Loucy (cell line): ENCODE measurements around the gene CCR7.
A peak's percentile ranks its signal among the peaks of the same experiment; 100 is the strongest.

Experiments used
- H2AFZ ChIP-seq: fragments of 200-600 bp; sonication (generic); 2 replicates; pipeline ENCODE4 v1.6.0; 2016; ENCODE audit warnings: antibody characterized with exemption, mild to moderate bottlenecking, low read length, moderate library complexity
- H3F3A ChIP-seq: fragments of 200-600 bp; 2 replicates; pipeline ENCODE4 v1.6.0; 2016; ENCODE audit warnings: antibody characterized with exemption, low read depth, mild to moderate bottlenecking
- H3K27me3 ChIP-seq: fragments of 200-600 bp; sonication (generic); 2 replicates; pipeline ENCODE4 v1.6.1; 2014; ENCODE audit warnings: low read length, mild to moderate bottlenecking; ENCODE audit not compliant: insufficient read depth, poor library complexity, severe bottlenecking
- H3K36me3 ChIP-seq: fragments of 200-600 bp; sonication (generic); 2 replicates; pipeline ENCODE4 v1.6.1; 2016; ENCODE audit warnings: low read length; ENCODE audit not compliant: insufficient read depth
- H3K4me1 ChIP-seq: fragments of 200-600 bp; sonication (generic); 2 replicates; pipeline ENCODE4 v1.5.1; 2014; ENCODE audit warnings: low read length, mild to moderate bottlenecking; ENCODE audit not compliant: insufficient read depth, poor library complexity, severe bottlenecking
- H3K4me2 ChIP-seq: fragments of 200-600 bp; sonication (generic); 2 replicates; pipeline ENCODE4 v1.6.0; 2014; ENCODE audit warnings: antibody characterized with exemption, low read length, low read depth, mild to moderate bottlenecking; ENCODE audit not compliant: poor library complexity, severe bottlenecking
- H3K4me3 ChIP-seq: fragments of 200-600 bp; sonication (generic); 2 replicates; pipeline ENCODE4 v1.5.1; 2014; ENCODE audit warnings: low read length, mild to moderate bottlenecking, mixed read lengths; ENCODE audit not compliant: poor library complexity, severe bottlenecking
- H3K79me2 ChIP-seq: fragments of 200-600 bp; sonication (generic); 2 replicates; pipeline ENCODE4 v1.6.1; 2014; ENCODE audit warnings: low read length; ENCODE audit not compliant: insufficient read depth
- H3K9ac ChIP-seq: fragments of 200-600 bp; sonication (generic); 2 replicates; pipeline ENCODE4 v1.6.0; 2014; ENCODE audit warnings: mild to moderate bottlenecking, low read depth, low read length, moderate library complexity; ENCODE audit not compliant: poor library complexity, severe bottlenecking
- H3K9me2 ChIP-seq: fragments of 200-600 bp; sonication (generic); replicated peaks from 2 replicates; pipeline ENCODE4 v1.6.1; 2016; ENCODE audit warnings: low read depth, low read length, mixed read lengths
- H3K9me3 ChIP-seq: fragments of 200-600 bp; sonication (generic); 2 replicates; pipeline ENCODE4 v1.6.1; 2014; ENCODE audit warnings: mild to moderate bottlenecking, antibody characterized with exemption, low read length, low read depth; ENCODE audit not compliant: insufficient read depth
- H4K20me1 ChIP-seq: fragments of 200-600 bp; sonication (generic); 2 replicates; pipeline ENCODE4 v1.6.0; 2014; ENCODE audit warnings: antibody characterized with exemption, low read length, mild to moderate bottlenecking; ENCODE audit not compliant: insufficient read depth, poor library complexity, severe bottlenecking
- CTCF ChIP-seq: fragments of 200-600 bp; sonication (generic); conservative IDR thresholded peaks from 2 replicates; pipeline ENCODE4 v1.5.1; 2014; ENCODE audit warnings: mild to moderate bottlenecking, antibody characterized with exemption, low read length
- EZH2phosphoT487 ChIP-seq: fragments of 200-600 bp; IDR thresholded peaks from 2 replicates; pipeline ENCODE4 v1.6.1; 2018; ENCODE audit warnings: antibody characterized with exemption, mild to moderate bottlenecking, moderate library complexity, borderline replicate concordance

CCR7 gene

GRCh38 chr17:40564883-40565768 is at the start of gene CCR7:
TSS of gene CCR7 (minus strand) at chr17:40565472. CDS start at chr17:40565409, 63 bp downstream.
- Histone ChIP-seq H3K9me3 (no peaks in the 10 kb centered on the region), H3K79me2 (peaks cover 41% of the 10 kb centered on the region), H4K20me1 (no peaks in the 10 kb centered on the region), H3F3A (peaks cover 7% of the 10 kb centered on the region; the same call in 1 of the 2 replicates), H3K4me3 (peak within 1 kb of the TSS; percentile 77), H3K9me2 (no peaks in the 10 kb centered on the region), H3K4me2 (peak within 1 kb of the TSS; percentile 96), H3K27me3 (no peaks in the 10 kb centered on the region), H3K4me1 (peaks cover 59% of the 10 kb centered on the region), H3K36me3 (no peaks in the 10 kb centered on the region), H2AFZ (0 out of 2 replicates have a peak within 1 kb of the TSS, but pooled peaks have one; percentile 32), H3K9ac (peak within 1 kb of the TSS; percentile 82)
- TF ChIP-seq EZH2phosphoT487 (no peak), CTCF (peak; percentile 29; the same call in 1 of the 2 replicates)

GRCh38 chr17:40614431-40615067 is 49.3 kb upstream of the CCR7 start:
- no peaks in the 10 kb centered on the region for H3K4me1 ChIP-seq
- H3K36me3 ChIP-seq: no peaks in the 10 kb centered on the region
- no peak overlapping the region for H2AFZ ChIP-seq
- H3K9me3 ChIP-seq: no peaks in the 10 kb centered on the region
- TF ChIP-seq EZH2phosphoT487 (no peak), CTCF (no peak)
- no peak overlapping the region for H3K4me2 ChIP-seq
- no peak overlapping the region for H3K9ac ChIP-seq
- no peak overlapping the region for H3K4me3 ChIP-seq
- no peaks in the 10 kb centered on the region for H3K9me2 ChIP-seq
- no peaks in the 10 kb centered on the region for H3K79me2 ChIP-seq
- H3F3A ChIP-seq: no peaks in the 10 kb centered on the region
- no peaks in the 10 kb centered on the region for H3K27me3 ChIP-seq
- H4K20me1 ChIP-seq: no peaks in the 10 kb centered on the region

- Histone ChIP-seq H4K20me1 (no peaks in the 10 kb centered on the region), H3F3A (no peaks in the 10 kb centered on the region), H3K27me3 (no peaks in the 10 kb centered on the region), H3K4me1 (no peaks in the 10 kb centered on the region), H3K4me3 (no peak overlapping the region), H3K9me3 (no peaks in the 10 kb centered on the region), H3K4me2 (no peak overlapping the region), H3K79me2 (no peaks in the 10 kb centered on the region), H3K9me2 (no peaks in the 10 kb centered on the region), H3K36me3 (no peaks in the 10 kb centered on the region), H2AFZ (no peak overlapping the region), H3K9ac (no peak overlapping the region)
- no peak for TF ChIP-seq CTCF
- no peak for TF ChIP-seq EZH2phosphoT487
Observed at GRCh38 chr17:40613467-40614154, 48.3 kb upstream of the CCR7 start.
